OCI-LY7 (cell line): ENCODE measurements around the gene KRTAP3-3. TPM values are rescaled to one million over a fixed set of nuclear protein-coding genes. Genes with fewer than 3 reads are reported as not detected.

Source experiments
- BruUV-seq: library from RNA; stranded (reverse); fragments of 400-500 nt; replicated peaks from 2 replicates; lab custom pipeline; 2021; lab: Mats Ljungman, UMichigan
- CTCF ChIA-PET: fragments of 300-600 bp; sonication (Branson Sonifier 250); formaldehyde crosslinking; loops from one replicate; lab custom pipeline; 2022; ENCODE audit warnings: antibody characterized with exemption; ENCODE audit not compliant: unreplicated experiment; lab: Charles Lee
- POLR2A ChIA-PET: fragments of 300-600 bp; sonication (Branson Sonifier 250); formaldehyde crosslinking; loops from one replicate; lab custom pipeline; 2022; ENCODE audit warnings: antibody characterized with exemption; lab: Charles Lee
- DNase-seq: peaks from one replicate; pipeline ENCODE4 v3.0.0-alpha.2; 2015; ENCODE audit warnings: low spot score
- H2AFZ ChIP-seq: fragments of 200-600 bp; sonication (generic), shearing (Covaris generic); 2 replicates; pipeline ENCODE4 v1.6.1; 2014; ENCODE audit warnings: mild to moderate bottlenecking, antibody characterized with exemption, low read length, moderate library complexity
- H3K27ac ChIP-seq: fragments of 200-600 bp; sonication (generic); 2 replicates; pipeline ENCODE4 v1.5.1; 2014; ENCODE audit warnings: mixed run types, low read depth, mild to moderate bottlenecking, moderate library complexity, low read length, inconsistent platforms; ENCODE audit not compliant: poor library complexity, severe bottlenecking
- H3K36me3 ChIP-seq: fragments of 200-600 bp; sonication (generic); 2 replicates; pipeline ENCODE4 v1.6.1; 2014; ENCODE audit warnings: mild to moderate bottlenecking, antibody characterized with exemption, low read length, moderate library complexity, mixed read lengths; ENCODE audit not compliant: insufficient read depth
- H3K4me1 ChIP-seq: fragments of 200-600 bp; sonication (generic); 2 replicates; pipeline ENCODE4 v1.5.1; 2014; ENCODE audit warnings: mild to moderate bottlenecking, low read length; ENCODE audit not compliant: insufficient read depth, poor library complexity, severe bottlenecking
- H3K4me2 ChIP-seq: fragments of 200-600 bp; sonication (generic); 2 replicates; pipeline ENCODE4 v1.6.1; 2014; ENCODE audit warnings: mild to moderate bottlenecking, low read length
- H3K4me3 ChIP-seq: fragments of 200-600 bp; sonication (generic); 2 replicates; pipeline ENCODE4 v1.5.1; 2014; ENCODE audit warnings: mild to moderate bottlenecking, low read depth, low read length; ENCODE audit not compliant: poor library complexity, severe bottlenecking
- H3K79me2 ChIP-seq: fragments of 200-600 bp; sonication (generic); 2 replicates; pipeline ENCODE4 v1.6.1; 2016; ENCODE audit warnings: low read depth, mild to moderate bottlenecking, low read length, moderate library complexity, mixed read lengths; ENCODE audit not compliant: insufficient read depth
- H3K9me2 ChIP-seq: fragments of 200-600 bp; sonication (generic); 2 replicates; pipeline ENCODE4 v1.6.1; 2016; ENCODE audit warnings: mild to moderate bottlenecking, low read length, mixed read lengths; ENCODE audit not compliant: insufficient read depth
- H3K9me3 ChIP-seq: fragments of 200-600 bp; sonication (generic); 2 replicates; pipeline ENCODE4 v1.6.1; 2014; ENCODE audit warnings: mild to moderate bottlenecking, mixed run types, low read length, mixed read lengths
- H4K20me1 ChIP-seq: fragments of 200-600 bp; sonication (generic); 2 replicates; pipeline ENCODE4 v1.6.1; 2014; ENCODE audit warnings: mild to moderate bottlenecking, antibody characterized with exemption, low read length, moderate library complexity, mixed read lengths; ENCODE audit not compliant: insufficient read depth
- EZH2phosphoT487 ChIP-seq: fragments of 200-600 bp; sonication (generic); IDR thresholded peaks from 2 replicates; pipeline ENCODE4 v1.6.1; 2018; ENCODE audit warnings: low read depth, borderline replicate concordance, mild to moderate bottlenecking, mixed run types, antibody characterized with exemption, low read length, moderate library complexity, mixed read lengths
- intact Hi-C: fragments of 100-400 bp; cut with micrococcal nuclease; formaldehyde crosslinking; loops from one replicate; pipeline ENCODE4 v1.10.0; 2022; ENCODE audit not compliant: unreplicated experiment
- total RNA-seq, 2 experiments: library from RNA; depleted of rRNA in 1 of 2; stranded (reverse); fragments of >200 nt in 1 of 2; shearing (Covaris generic) in 1 of 2; gene quantifications; 2 replicates each; pipeline ENCODE4 v1.2.3, GENCODE V29; 2014 to 2022
- TF ChIP-seq, protein P1 (sequence below): fragments of 200-600 bp; sonication (generic); conservative IDR thresholded peaks from 2 replicates; pipeline ENCODE4 v1.5.1; 2014; ENCODE audit warnings: mild to moderate bottlenecking, antibody characterized with exemption, low read length, moderate library complexity, mixed read lengths

The KRTAP3-3 gene
- total RNA-seq, 2 experiments from 2014 or later, result not detected

DNA sequence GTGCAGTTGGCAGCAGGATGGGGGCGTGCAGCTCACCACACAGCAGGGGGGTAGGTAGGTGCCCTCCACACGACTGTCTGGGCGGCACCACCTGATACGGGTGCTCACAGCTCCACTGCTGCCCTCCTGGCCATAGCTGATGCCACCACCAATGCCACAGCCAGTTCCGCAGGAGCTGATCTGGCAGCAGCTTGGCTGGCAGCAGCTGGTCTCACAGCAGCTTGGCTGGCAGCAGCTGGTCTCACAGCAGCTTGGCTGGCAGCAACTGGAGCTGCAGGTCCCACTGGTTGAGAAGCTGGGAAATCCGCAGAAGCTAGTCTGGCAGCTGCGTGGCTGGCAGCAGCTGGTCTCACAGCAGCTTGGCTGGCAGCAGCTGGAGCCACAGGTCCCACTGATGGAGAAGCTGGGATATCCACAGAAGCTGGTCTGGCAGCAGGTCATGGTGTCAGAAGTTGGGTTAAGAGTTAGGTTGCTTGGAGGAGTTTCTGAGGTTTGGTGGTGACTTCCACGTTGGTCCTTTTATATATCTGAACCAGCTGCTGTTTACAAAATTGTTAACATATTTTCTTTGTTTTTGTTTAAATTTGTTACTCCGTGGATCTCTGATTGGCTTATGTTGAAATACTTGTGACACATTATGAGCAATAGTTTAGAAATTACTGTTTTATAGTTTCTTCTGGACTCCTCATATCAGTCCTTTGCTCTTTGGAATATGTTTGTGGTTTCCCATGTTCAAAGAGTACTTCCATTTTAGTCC, 32.9 kb upstream of the KRTAP3-3 start, which contains the start of gene KRTAP1-5:
Gene KRTAP1-5 (minus strand): TSS at position 494 of the 757 bp plus-strand sequence. CDS start 53 bp downstream, at position 441.
- intact Hi-C loops, result no loop called here
- Histone ChIP-seq H3K4me3 (no peak within 1 kb of the TSS), H3K9me2 (no peaks in the 10 kb centered on the region), H3K4me1 (no peaks in the 10 kb centered on the region), H3K79me2 (no peaks in the 10 kb centered on the region), H2AFZ (no peak within 1 kb of the TSS), H3K4me2 (no peak within 1 kb of the TSS), H3K36me3 (no peaks in the 10 kb centered on the region), H3K27ac (no peak within 1 kb of the TSS), H4K20me1 (no peaks in the 10 kb centered on the region), H3K9me3 (no peaks in the 10 kb centered on the region)
- ChIA-PET CTCF (no interaction called here), POLR2A (no interaction called here)
- no peak for DNase-seq
- BruUV-seq, result no TSS peak
- no peak for TF ChIP-seq EZH2phosphoT487
- TF ChIP-seq, protein P1, sequence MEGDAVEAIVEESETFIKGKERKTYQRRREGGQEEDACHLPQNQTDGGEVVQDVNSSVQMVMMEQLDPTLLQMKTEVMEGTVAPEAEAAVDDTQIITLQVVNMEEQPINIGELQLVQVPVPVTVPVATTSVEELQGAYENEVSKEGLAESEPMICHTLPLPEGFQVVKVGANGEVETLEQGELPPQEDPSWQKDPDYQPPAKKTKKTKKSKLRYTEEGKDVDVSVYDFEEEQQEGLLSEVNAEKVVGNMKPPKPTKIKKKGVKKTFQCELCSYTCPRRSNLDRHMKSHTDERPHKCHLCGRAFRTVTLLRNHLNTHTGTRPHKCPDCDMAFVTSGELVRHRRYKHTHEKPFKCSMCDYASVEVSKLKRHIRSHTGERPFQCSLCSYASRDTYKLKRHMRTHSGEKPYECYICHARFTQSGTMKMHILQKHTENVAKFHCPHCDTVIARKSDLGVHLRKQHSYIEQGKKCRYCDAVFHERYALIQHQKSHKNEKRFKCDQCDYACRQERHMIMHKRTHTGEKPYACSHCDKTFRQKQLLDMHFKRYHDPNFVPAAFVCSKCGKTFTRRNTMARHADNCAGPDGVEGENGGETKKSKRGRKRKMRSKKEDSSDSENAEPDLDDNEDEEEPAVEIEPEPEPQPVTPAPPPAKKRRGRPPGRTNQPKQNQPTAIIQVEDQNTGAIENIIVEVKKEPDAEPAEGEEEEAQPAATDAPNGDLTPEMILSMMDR, result no peak

DNA sequence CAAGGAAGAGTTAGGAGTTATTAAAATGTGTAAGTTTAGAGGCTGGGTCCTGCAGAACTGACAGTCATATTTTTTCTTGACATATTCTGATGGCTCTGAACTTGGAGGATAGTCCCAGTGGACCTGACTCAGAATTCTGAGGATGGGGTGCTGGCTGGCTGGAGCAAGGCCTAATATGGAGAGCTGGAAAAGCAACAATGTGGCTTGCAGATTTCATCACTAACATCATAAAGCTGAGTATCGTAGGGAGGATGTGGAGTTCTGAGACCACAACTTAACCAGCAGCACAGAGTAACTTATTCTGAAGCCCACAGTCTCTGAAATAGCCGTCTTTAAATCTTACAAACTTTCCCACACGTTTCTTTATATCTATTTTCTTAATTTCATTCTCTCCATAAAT, 30.7 kb upstream of the KRTAP3-3 start:
- CTCF ChIA-PET, result no interaction called here
- Histone ChIP-seq H4K20me1 (no peaks in the 10 kb centered on the region), H3K9me3 (no peaks in the 10 kb centered on the region), H3K27ac (no peak overlapping the region), H3K4me3 (no peak overlapping the region), H3K4me1 (no peaks in the 10 kb centered on the region), H3K9me2 (no peaks in the 10 kb centered on the region), H3K79me2 (no peaks in the 10 kb centered on the region), H3K4me2 (no peak overlapping the region), H3K36me3 (no peaks in the 10 kb centered on the region), H2AFZ (no peak overlapping the region)
- intact Hi-C loops, result no loop called here
- POLR2A ChIA-PET, result interaction anchor here (0.7 kb wide), 1 partner anchor 19 kb away, joined by 3 read pairs; no protein-coding TSS in a partner anchor
- BruUV-seq, result no TSS peak
- no peak for TF ChIP-seq EZH2phosphoT487
- TF ChIP-seq, protein P1, result no peak
- DNase-seq, result no peak

DNA sequence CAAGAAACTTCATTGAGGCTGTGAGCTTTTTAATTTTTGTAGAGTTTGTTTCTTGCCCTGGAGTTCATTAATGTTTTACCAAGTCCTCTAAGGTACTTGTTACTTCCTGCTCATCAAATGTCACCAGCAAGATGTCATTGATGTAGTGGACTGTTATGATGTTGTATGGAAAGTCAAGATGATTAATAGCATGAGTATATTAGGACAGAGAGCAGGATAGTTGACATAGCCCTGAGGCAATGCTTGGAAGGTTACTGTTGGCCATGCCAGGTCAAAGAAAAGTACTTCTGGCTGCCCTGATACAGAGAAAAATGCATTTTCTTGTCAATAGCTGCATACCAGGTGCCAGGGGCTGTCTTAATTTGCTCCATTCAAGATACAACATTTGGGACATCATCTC, 26.4 kb upstream of the KRTAP3-3 start:
- intact Hi-C loops, result no loop called here
- DNase-seq, result no peak
- ChIA-PET POLR2A (interaction anchor here (0.7 kb wide), 1 partner anchor 70 kb away, joined by 3 read pairs; no protein-coding TSS in a partner anchor), CTCF (no interaction called here)
- no peak overlapping the region for H3K4me3 ChIP-seq
- H3K4me1 ChIP-seq, result no peaks in the 10 kb centered on the region
- no peak overlapping the region for H3K27ac ChIP-seq
- no peaks in the 10 kb centered on the region for H3K9me3 ChIP-seq
- no peaks in the 10 kb centered on the region for H3K79me2 ChIP-seq
- no peaks in the 10 kb centered on the region for H4K20me1 ChIP-seq
- no peak overlapping the region for H3K4me2 ChIP-seq
- no peaks in the 10 kb centered on the region for H3K9me2 ChIP-seq
- H2AFZ ChIP-seq, result no peak overlapping the region
- TF ChIP-seq, protein P1, result no peak
- no peak for TF ChIP-seq EZH2phosphoT487
- no peaks in the 10 kb centered on the region for H3K36me3 ChIP-seq
- no TSS peak for BruUV-seq
